Effector memory CD4-positive, alpha-beta T cell (primary cell): ENCODE measurements around the gene CA6.
"Not testable (repeated sequence)": the region's sequence is repeated elsewhere in the genome, so short reads cannot be mapped to it uniquely, and the experiment has no call there.

ENCODE experiments used
- DNase-seq, 3 donors: peaks; one replicate each; pipeline ENCODE4 v3.0.0-alpha.2; 2020
- H3K27ac ChIP-seq: 2 replicates; pipeline ENCODE4 v1.7.0; 2013; ENCODE audit warnings: mild to moderate bottlenecking, low read length, moderate library complexity; ENCODE audit not compliant: insufficient read depth, poor library complexity, severe bottlenecking
- H3K27me3 ChIP-seq: replicated peaks from 2 replicates; pipeline ENCODE4 v1.7.0; 2013; ENCODE audit warnings: mild to moderate bottlenecking, low read length; ENCODE audit not compliant: insufficient read depth, control insufficient read depth, poor library complexity, severe bottlenecking
- H3K36me3 ChIP-seq: 2 replicates; pipeline ENCODE4 v1.7.0; 2013; ENCODE audit warnings: mild to moderate bottlenecking, low read length, moderate library complexity; ENCODE audit not compliant: control insufficient read depth, insufficient read depth
- H3K4me1 ChIP-seq: 2 replicates; pipeline ENCODE4 v1.7.0; 2013; ENCODE audit warnings: low read length, mild to moderate bottlenecking; ENCODE audit not compliant: control insufficient read depth, insufficient read depth, poor library complexity, severe bottlenecking
- H3K4me3 ChIP-seq: 2 replicates; pipeline ENCODE4 v1.7.0; 2013; ENCODE audit warnings: low read length, low read depth, mild to moderate bottlenecking; ENCODE audit not compliant: insufficient read depth, poor library complexity, severe bottlenecking
- H3K9me3 ChIP-seq: 2 replicates; pipeline ENCODE4 v1.7.0; 2013; ENCODE audit warnings: mild to moderate bottlenecking, low read length, moderate library complexity; ENCODE audit not compliant: control insufficient read depth

The CA6 gene

DNA sequence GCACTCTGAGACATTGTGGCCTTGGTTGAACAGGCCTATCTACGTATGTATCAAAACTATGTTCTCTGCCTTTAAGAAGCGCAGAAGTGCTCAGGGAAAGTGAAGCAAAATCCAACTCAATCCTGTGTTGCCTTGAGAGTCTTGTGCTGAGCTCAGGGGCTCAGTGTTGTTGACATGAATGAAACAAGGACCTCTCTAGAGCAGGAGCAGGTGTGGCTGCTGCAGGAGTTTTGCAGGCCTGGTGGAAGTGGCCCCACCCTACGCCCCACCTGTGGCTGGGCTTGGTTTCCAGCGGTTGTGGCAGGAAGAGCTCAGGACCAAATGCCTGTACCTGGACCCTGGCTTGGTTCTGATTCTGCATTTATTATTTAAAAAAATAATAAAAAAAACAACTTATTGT lies 20.9 kb downstream of the CA6 start:
- no peak overlapping the region for H3K27ac ChIP-seq
- DNase-seq = no peak
- no peaks in the 10 kb centered on the region for H3K36me3 ChIP-seq
- H3K4me3 ChIP-seq = no peak overlapping the region
- no peaks in the 10 kb centered on the region for H3K27me3 ChIP-seq
- H3K9me3 ChIP-seq = no peaks in the 10 kb centered on the region
- H3K4me1 ChIP-seq = peaks cover 6% of the 10 kb centered on the region

DNA sequence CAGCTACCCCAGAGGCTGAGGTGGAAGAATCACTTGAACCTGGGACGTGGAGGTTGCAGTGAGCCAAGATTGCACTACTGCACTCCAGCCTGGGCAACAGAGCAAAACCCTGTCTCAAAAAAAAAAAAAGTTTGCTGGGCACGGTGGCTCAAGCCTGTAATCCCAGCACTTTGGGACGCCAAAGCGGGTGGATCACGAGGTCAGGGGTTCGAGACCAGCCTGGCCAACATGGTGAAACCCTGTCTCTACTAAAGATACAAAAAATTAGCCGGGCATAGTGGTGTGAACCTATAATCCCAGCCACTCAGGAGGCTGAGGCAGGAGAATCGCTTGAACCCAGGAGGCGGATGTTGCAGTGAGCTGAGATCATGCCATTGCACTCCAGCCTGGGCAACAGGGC lies 23.2 kb downstream of the CA6 start:
- not testable (repeated sequence) for H3K36me3 ChIP-seq, H3K27ac ChIP-seq, H3K4me1 ChIP-seq, H3K9me3 ChIP-seq, DNase-seq, H3K27me3 ChIP-seq
- H3K4me3 ChIP-seq = peak overlapping the region; percentile 29

DNA sequence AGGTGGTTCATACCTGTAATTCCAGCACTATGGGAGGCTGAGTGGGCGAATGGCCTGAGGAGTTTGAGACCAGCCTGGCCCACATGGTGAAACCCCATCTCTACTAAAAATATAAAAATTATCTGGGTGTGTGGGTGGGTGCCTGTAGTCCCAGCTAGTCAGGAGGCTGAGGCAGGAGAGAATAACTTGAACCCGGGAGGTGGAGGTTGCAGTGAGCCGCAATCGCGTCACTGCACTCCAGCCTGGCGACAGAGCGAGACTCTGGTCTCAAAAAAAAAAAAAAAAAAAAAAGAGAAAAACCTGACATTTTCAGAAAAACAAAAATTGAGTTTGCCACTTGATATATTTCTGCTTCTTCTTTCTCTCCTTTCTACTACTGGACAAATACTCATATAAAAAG lies 24.3 kb downstream of the CA6 start:
- no peak for DNase-seq
- H3K4me1 ChIP-seq = peaks cover 7% of the 10 kb centered on the region
- H3K27me3 ChIP-seq = no peaks in the 10 kb centered on the region
- H3K36me3 ChIP-seq = no peaks in the 10 kb centered on the region
- H3K9me3 ChIP-seq = no peaks in the 10 kb centered on the region
- peak overlapping the region; percentile 68 for H3K4me3 ChIP-seq
- H3K27ac ChIP-seq = peak overlapping the region; percentile 70

- Histone ChIP-seq H3K27me3 (no peaks in the 10 kb centered on the region), H3K27ac (peak overlapping the region; percentile 70), H3K4me1 (peaks cover 7% of the 10 kb centered on the region), H3K4me3 (peak overlapping the region; percentile 68), H3K36me3 (no peaks in the 10 kb centered on the region), H3K9me3 (no peaks in the 10 kb centered on the region)
- DNase-seq = peak in 1 of 3 donors; percentile 8
Measured at GRCh38 chr1:8970870-8971337, 25.2 kb downstream of the CA6 start.

DNA sequence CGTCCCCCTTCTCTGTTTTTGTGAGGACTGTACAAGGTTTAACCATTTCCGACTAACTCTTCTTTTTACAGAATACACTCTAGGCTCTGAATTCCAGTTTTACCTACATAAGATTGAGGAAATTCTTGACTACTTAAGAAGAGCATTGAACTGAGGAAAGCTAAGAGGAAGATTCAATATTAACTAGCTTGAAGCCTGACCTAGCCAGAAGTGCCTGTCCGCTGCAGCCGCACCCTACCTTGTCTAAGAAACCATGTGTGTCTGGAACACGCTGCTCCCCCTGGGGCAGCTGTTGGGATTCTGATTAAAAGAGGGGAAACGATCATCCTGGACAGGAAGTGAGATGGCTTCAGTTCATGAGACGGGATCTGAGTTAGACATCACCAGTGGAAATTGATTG lies 28.9 kb downstream of the CA6 start:
- Histone ChIP-seq H3K4me3 (no peak overlapping the region), H3K4me1 (peaks cover 6% of the 10 kb centered on the region), H3K9me3 (no peaks in the 10 kb centered on the region), H3K36me3 (no peaks in the 10 kb centered on the region), H3K27ac (no peak overlapping the region), H3K27me3 (no peaks in the 10 kb centered on the region)
- no peak for DNase-seq

DNA sequence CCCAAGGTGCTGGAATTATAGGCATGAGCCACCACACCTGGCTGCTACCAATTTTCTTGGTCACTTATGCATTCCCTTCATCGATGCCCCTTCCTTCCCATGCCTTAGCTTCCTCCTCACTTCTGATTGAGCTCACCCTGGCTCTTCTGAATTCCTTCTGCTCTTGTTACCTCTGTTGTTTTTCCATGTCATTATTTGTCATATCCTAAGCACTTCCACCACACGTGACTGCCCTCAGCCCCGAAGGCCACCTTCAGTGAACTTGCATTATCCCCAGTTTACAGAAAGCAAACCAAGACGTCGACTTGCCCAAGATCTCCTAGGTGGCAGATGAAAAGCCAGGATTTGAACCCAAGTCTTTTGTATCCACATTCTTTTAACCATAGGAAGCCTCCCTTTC lies 30.7 kb downstream of the CA6 start:
- DNase-seq = no peak
- Histone ChIP-seq H3K4me3 (no peak overlapping the region), H3K9me3 (no peaks in the 10 kb centered on the region), H3K4me1 (peaks cover 3% of the 10 kb centered on the region), H3K27me3 (no peaks in the 10 kb centered on the region), H3K36me3 (no peaks in the 10 kb centered on the region), H3K27ac (no peak overlapping the region)

GRCh38 chr1:8976896-8977450 lies 31.3 kb downstream of the CA6 start:
- H3K36me3 ChIP-seq = no peaks in the 10 kb centered on the region
- no peaks in the 10 kb centered on the region for H3K4me1 ChIP-seq
- DNase-seq = no peak
- H3K4me3 ChIP-seq = no peak overlapping the region
- no peaks in the 10 kb centered on the region for H3K27me3 ChIP-seq
- H3K9me3 ChIP-seq = no peaks in the 10 kb centered on the region
- no peak overlapping the region for H3K27ac ChIP-seq

GRCh38 chr1:8980656-8981055 lies 35.0 kb downstream of the CA6 start:
- DNase-seq = no peak
- no peak overlapping the region for H3K4me3 ChIP-seq
- no peaks in the 10 kb centered on the region for H3K27me3 ChIP-seq
- H3K36me3 ChIP-seq = no peaks in the 10 kb centered on the region
- no peak overlapping the region for H3K27ac ChIP-seq
- no peaks in the 10 kb centered on the region for H3K9me3 ChIP-seq
- no peaks in the 10 kb centered on the region for H3K4me1 ChIP-seq

GRCh38 chr1:8981169-8981568 lies 35.5 kb downstream of the CA6 start:
- no peaks in the 10 kb centered on the region for H3K9me3 ChIP-seq
- no peak for DNase-seq
- no peaks in the 10 kb centered on the region for H3K36me3 ChIP-seq
- no peaks in the 10 kb centered on the region for H3K27me3 ChIP-seq
- no peak overlapping the region for H3K27ac ChIP-seq
- H3K4me3 ChIP-seq = no peak overlapping the region
- H3K4me1 ChIP-seq = no peaks in the 10 kb centered on the region

DNA sequence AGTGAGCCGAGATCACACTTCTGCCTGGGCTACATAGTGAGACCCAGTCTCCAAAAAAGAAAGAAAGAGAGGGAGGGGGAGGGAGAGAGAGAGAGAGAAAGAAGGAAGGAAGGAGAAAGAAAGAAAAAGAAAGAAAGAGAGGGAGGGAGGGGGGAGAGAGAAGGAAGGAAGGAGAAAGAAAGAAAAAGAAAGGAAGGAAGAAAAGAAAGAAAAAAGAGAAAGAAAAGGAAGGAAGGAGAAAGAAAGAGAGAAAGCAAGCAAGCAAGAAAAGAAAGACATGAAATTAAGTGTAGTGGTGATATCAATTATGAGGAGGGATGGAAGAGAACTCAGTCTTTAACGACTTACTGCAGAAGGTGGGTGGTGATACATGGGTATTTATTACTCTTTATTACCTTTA lies 38.5 kb downstream of the CA6 start:
- no peaks in the 10 kb centered on the region for H3K27me3 ChIP-seq

More for the DNA sequence above, 38.5 kb downstream of the CA6 start:
- Histone ChIP-seq H3K27ac (no peak overlapping the region), H3K36me3 (no peaks in the 10 kb centered on the region), H3K4me3 (no peak overlapping the region), H3K9me3 (no peaks in the 10 kb centered on the region), H3K4me1 (peaks cover 14% of the 10 kb centered on the region)
- DNase-seq = no peak
